Bronchial epithelial cell (primary cell): Measurements from ENCODE around the gene KRT36. TPM values are rescaled to one million over a fixed set of nuclear protein-coding genes. Genes with fewer than 3 reads are reported as not detected.

Experiments used
- DNase-seq: peaks from one replicate; pipeline ENCODE4 v3.0.0-alpha.2; 2010; ENCODE audit warnings: low read depth
- FAIRE-seq: peaks from 2 replicates; lab custom pipeline; 2011; peaks lifted over from hg19 to GRCh38; lab: Jason Lieb, UNC
- H3K27me3 ChIP-seq: 2 replicates; pipeline ENCODE4 v1.5.1; 2011; ENCODE audit warnings: low read length; ENCODE audit not compliant: control insufficient read depth, insufficient read depth
- H3K36me3 ChIP-seq: 2 replicates; pipeline ENCODE4 v1.5.1; 2011; ENCODE audit warnings: low read length; ENCODE audit not compliant: control insufficient read depth, insufficient read depth
- H3K4me3 ChIP-seq: 2 replicates; pipeline ENCODE4 v1.5.1; 2011; ENCODE audit warnings: mild to moderate bottlenecking, low read depth, low read length, control low read depth
- total RNA-seq: library from RNA; depleted of rRNA; stranded (reverse); fragments of >200 nt; gene quantifications from 2 replicates; pipeline ENCODE4 v1.2.1, GENCODE V29; 2014
- TF ChIP-seq, protein P1 (sequence below): IDR thresholded peaks from 2 replicates; pipeline ENCODE4 v1.5.1; 2011; ENCODE audit warnings: mild to moderate bottlenecking, moderate library complexity, low read length, control low read depth, inconsistent platforms; ENCODE audit not compliant: insufficient read depth, severe bottlenecking

Gene KRT36
- total RNA-seq, 1 donor from 2014 or later, result under 0.01 TPM

DNA sequence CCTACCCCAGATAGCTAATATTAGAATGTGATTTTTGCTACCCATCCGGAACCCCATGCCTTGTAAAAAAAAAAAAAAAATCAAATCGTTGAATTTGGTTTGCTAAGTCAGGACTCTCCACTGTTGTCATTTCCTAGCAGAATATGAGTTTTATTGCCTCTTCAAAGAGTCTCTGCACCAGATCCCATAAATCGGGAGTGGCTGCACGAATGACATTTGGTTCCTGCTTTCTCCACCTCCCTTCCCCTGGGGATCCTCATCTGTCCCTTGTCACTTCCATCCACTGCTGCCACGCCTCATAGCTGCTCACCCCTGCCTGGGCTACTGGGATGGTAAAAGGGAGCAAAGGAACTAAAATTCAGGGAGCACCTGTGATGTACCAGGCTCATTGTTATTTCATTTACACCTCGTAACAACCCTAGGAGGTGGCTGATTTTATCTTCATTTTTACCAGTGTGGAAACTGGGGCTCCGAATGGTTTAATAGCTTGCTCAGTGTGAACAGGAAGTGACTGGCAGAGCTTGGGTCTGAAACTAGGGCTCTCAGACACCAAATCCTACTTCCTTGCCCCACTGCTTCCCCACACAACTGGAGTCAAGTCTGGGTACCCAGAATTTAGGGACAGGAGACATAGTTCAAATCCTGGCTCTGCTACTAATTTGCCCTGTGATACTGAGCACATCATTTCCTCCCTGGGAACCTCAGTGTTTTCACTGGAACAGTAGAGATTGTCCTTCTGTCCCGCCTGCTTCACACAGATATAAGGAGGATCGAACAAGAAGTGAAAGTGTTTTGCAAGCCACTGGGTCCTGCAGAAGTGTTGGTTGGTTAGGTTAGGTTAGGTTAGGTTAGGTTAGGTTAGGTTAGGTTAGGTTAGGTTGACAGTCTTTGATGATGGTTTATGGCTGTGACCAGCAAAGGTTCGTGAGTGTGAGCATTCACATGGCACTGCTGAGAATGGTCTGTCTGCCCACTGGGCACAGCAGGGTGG lies 585 bp upstream of the KRT36 start:
- H3K27me3 ChIP-seq, result no peaks in the 10 kb centered on the region
- peak; percentile 7 for FAIRE-seq
- TF ChIP-seq, protein P1, sequence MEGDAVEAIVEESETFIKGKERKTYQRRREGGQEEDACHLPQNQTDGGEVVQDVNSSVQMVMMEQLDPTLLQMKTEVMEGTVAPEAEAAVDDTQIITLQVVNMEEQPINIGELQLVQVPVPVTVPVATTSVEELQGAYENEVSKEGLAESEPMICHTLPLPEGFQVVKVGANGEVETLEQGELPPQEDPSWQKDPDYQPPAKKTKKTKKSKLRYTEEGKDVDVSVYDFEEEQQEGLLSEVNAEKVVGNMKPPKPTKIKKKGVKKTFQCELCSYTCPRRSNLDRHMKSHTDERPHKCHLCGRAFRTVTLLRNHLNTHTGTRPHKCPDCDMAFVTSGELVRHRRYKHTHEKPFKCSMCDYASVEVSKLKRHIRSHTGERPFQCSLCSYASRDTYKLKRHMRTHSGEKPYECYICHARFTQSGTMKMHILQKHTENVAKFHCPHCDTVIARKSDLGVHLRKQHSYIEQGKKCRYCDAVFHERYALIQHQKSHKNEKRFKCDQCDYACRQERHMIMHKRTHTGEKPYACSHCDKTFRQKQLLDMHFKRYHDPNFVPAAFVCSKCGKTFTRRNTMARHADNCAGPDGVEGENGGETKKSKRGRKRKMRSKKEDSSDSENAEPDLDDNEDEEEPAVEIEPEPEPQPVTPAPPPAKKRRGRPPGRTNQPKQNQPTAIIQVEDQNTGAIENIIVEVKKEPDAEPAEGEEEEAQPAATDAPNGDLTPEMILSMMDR, result no peak
- H3K4me3 ChIP-seq, result no peak overlapping the region
- DNase-seq, result no peak
- H3K36me3 ChIP-seq, result no peaks in the 10 kb centered on the region

DNA sequence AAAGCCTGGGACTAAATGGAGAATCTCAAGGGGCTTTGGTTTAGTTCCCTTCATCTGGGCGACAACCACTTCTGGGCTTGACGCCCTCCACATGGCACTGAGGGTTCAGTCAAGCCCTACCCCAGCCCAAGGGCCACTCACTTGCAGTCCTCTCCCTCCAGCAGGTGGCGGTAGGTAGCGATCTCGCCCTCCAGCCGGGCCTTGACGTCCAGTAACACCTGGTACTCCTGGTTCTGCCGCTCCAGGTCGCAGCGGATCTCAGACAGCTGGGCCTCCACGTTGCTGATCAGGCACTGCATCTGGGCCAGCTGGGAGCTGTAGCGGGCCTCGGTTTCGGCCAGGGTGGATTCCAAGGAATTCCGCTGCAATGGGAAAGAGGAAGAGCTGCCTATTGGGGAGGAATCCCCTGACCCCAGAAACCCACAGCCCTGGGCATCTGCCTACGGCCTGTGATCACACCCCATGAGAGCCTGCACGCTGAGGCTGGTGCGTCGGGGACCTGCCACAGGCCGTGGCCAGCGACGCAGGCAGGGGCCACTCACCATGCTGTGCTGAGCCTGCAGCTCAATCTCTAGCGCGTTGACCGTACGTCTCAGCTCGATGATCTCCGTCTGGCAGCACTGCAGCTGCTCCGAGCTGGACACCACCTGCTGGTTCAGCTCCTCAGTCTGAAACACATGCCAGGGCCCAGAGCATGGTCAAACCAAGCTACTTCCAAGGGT lies 2.7 kb downstream of the KRT36 start:
- Histone ChIP-seq H3K4me3 (no peak overlapping the region), H3K36me3 (no peaks in the 10 kb centered on the region), H3K27me3 (no peaks in the 10 kb centered on the region)
- FAIRE-seq, result no peak
- TF ChIP-seq, protein P1, result peak; percentile 42
- no peak for DNase-seq

DNA sequence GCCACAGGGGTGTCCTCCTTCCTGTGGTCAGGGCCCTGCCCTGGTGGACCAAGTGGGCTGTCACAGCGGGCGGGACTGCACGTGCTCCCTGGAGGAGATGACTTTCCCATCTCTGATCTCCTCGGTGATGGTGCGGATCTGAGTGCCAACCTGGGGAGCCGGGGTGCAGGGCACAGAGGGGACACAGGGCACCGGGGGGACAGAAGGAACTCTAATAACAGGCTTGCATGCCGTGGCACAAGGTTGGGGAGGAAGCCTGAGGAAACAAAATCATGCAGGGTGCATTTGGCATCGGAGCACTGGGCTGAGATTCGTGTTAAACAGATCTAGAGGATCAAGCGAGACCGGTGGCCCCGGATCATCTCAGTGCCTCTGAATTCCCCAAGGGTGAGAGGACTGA lies 3.4 kb downstream of the KRT36 start:
- Histone ChIP-seq H3K4me3 (no peak overlapping the region), H3K36me3 (no peaks in the 10 kb centered on the region), H3K27me3 (no peaks in the 10 kb centered on the region)
- DNase-seq (no peak), FAIRE-seq (no peak)
- TF ChIP-seq, protein P1, result no peak

DNA sequence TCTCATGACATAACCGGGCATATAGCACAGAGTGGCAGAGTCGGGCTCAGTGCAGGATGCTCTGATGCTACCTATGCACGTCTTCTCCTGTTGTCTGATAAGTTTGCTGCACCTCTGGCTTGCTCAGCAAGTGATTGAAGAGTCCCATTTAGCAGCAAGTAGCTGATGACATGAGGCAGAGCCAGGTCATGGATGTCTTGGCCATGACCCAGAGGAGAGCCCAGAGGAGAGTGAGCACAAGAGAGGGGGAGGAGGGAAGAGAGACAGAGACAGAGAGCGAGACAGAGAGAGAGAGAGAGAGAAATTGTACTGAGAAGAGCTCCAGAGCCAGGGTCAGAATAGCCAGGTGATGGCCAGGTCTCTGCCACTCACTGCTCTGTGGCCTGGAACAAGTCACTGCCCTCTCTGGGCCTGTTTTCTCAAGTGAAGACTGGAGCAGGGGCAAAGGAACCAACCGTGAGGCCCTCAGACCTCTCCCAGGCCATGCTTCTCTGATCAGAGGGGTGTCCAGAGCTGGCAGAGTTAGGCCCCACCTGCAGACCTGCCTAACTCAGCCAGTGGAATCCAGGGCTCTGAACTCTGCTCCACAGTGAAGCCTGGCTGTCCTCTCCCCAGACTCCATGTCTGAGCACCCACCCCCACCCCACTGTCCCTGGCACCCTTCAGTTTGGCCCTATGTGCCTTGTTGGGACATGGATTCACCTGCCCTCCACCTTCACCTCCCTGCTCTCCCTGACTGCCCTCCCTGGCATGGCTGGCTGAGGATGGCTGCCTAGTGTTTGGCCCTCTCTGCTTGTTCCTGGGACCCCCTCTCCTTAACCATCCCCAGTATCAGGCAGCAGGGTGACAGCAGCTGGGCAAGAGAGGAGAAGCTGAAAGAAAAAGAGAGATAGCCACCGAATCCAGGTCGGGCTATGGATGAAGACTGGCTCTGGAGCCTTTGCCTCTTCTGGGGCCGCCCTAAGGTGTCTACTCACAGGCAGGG lies 4.5 kb downstream of the KRT36 start:
- H3K36me3 ChIP-seq, result no peaks in the 10 kb centered on the region
- TF ChIP-seq, protein P1, result no peak
- DNase-seq (no peak), FAIRE-seq (peak; percentile 36)
- H3K27me3 ChIP-seq, result no peaks in the 10 kb centered on the region
- no peak overlapping the region for H3K4me3 ChIP-seq
